AG08395 (cell line): ENCODE data around the gene AKR1A1.
"Not testable (repeated sequence)": the region's sequence is repeated elsewhere in the genome, so short reads cannot be mapped to it uniquely, and the experiment has no call there.

Experiments
- DNase-seq: peaks from one replicate; pipeline ENCODE4 v3.0.0; 2012; ENCODE audit warnings: mixed read lengths, low spot score

The AKR1A1 gene

GRCh38 chr1:45569962-45570581 lies 19.4 kb downstream of the AKR1A1 start:
- peak; percentile 81 for DNase-seq

DNA sequence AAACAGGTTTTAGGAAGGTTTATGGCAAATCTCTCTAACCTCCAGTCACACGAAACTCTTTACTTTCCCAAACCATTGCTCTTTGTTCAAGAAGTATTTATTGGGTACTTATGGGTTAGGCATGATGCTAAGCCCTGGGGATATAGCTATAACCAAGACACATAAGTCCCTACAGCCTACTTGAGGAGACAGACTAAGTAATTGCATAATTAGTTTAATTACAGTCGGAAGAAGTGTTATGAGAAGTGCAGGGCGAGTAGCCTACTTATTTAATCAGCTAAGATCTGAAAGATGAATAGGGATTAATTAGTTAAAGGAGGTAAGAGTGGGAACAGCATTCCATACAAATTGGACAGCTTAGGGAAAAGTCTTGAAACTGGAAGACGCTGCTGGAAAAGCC lies 20.0 kb downstream of the AKR1A1 start:
- no peak for DNase-seq

- DNase-seq: no peak
Measured at GRCh38 chr1:45573231-45573804, 22.7 kb downstream of the AKR1A1 start.

DNA sequence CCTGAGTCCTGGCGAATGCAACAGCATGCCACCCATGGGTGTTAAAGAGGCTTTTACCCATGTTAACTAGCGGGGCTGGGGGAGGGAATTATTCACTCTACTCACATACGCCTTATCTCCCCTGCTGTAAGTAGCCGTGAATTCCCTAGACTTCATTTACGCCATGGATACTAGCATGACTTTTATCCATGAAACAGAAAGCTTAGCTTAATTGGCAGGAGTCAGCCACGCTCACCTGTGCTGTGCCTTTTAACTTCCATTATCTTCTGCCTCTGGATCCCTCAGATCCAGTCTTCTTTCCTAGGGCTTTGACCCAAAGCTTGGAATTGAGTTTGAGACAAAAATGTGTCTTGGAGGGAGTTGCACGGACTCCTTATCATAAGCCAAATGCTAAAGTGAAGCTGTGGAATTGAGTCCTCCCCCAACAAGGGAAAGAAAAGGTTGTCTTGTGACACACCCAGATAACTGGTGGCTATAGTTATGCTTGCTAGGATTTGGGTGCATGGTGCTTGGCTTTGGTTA lies 23.5 kb downstream of the AKR1A1 start:
- DNase-seq: no peak

GRCh38 chr1:45583264-45583665 lies 32.6 kb downstream of the AKR1A1 start:
- DNase-seq: peak; percentile 100

- DNase-seq: peak; percentile 93
Measured at GRCh38 chr1:45583666-45584350, 33.2 kb downstream of the AKR1A1 start, which contains the start of gene NASP. NASP (plus strand) TSS chr1:45584041; CDS start chr1:45584147, 106 bp downstream.

DNA sequence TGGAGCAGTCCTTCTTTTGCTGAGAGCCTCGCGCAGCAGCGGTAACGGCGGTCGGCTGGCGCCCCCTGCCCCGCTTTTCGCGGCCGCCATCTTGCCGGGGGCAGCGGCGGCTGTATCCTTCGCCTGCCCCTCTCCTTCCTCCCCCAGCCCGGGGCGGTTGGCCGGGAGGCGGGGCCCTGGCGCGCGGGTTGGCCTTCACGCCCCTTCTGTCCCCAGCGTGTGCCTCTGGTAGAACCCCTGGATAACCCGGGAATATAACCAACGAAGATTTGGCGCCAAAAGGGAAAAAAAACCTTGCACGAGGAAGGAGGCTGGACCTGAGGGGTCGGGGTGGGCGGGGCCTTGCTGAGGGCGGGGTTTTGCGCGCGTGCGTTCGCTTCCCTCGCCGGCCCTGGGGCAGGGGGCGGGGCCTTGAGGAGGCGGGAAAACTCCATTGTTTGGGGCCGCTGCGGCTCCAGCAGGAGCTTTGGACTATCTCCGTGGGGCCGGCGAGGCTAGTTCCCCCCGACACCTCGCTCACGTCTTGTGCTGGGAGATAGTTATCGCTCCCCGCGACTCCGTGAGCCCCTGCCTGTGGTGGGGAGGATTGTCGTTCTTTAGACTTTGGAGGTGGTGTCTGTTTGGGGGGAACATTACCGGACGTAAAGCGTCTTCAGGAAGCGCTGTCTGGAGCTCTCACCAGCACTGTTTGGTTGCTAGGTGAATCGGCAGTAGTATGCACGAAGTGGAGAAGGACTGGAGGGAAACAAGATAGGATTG lies 33.9 kb downstream of the AKR1A1 start:
- peak; percentile 96 for DNase-seq

GRCh38 chr1:45585110-45585426 lies 34.4 kb downstream of the AKR1A1 start:
- DNase-seq: no peak

DNA sequence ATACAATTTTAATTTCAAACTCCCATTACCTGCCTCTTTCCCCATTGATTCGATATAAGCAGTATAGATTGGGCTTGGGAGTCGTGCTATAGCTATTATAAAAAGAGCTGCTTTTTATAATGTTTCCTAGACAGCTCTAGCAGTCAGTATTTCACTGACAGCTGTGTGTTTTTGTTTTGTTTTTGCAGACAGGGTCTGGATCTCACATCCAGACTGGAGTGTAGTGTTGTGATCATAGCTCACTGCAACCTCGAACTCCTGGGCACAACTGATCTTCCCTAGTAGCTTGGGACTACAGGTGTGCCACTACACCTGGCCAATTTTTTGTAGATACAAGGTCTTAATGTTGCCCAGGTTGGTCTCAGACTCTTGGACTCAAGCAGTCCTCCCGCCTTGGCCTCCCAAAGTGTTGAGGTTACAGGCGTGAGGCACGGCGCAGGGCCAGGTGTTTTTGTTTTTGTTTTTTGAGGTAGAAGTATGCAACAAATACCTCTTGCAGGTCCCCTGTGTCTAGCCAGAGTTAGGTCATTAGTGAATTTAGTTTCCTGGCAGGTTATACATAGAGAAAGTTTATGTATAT lies 35.0 kb downstream of the AKR1A1 start:
- no peak for DNase-seq

DNA sequence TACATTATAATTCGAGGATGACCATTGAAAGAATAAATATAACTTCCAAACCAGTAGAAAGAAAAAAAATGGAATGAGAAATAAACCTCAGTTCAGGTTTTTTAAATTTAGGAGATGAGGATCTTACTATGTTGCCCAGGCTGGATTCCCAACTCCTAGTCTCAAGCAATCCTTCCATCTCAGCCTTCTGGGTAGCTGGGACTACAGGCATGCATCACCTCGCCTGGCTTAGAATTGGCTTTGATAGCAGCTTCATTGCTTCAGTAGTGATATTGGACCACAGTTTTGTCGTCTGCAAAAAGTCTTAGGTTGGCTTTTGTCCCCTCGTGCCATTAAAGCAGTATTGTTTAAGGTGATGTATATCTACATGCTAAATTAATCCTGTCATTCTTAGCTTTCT lies 36.1 kb downstream of the AKR1A1 start:
- no peak for DNase-seq

DNA sequence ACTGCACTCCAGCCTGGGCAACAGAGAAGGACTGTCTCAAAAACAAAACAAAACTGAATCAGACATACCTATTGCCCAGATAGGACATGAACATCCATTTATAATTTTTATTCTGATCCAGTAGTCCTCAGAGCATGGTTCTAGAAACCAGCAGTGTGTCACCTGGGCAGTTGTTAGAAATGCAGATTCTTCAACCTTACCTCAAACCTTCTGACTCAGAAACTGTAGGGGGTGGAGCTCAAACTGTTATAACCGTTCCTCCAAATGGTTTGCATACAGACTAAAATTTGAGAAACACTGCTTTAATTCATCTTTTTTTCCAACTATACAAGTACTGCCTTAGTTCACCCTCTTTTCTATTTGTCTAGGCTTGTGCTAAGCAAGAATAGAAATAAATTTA lies 39.2 kb downstream of the AKR1A1 start:
- DNase-seq: no peak

GRCh38 chr1:45594412-45594811 lies 43.8 kb downstream of the AKR1A1 start:
- DNase-seq: no peak

DNA sequence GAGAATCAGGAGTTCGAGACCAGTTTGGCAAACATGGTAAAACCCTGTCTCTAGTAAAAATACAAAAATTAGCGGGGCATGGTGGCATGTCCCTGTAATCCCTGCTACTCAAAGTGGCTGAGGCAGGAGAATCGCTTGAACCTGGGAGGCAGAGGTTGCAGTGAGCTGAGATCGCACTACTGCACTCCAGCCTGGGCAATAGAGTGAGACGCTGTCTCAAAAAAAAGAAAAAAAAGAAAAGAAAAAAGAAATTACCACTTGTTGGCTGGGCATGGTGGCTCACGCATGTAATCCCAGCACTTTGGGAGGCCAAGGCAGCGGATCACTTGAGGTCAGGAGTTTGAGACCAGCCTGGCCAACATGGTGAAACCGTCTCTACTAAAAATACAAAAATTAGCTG lies 46.1 kb downstream of the AKR1A1 start:
- not testable (repeated sequence) for DNase-seq

DNA sequence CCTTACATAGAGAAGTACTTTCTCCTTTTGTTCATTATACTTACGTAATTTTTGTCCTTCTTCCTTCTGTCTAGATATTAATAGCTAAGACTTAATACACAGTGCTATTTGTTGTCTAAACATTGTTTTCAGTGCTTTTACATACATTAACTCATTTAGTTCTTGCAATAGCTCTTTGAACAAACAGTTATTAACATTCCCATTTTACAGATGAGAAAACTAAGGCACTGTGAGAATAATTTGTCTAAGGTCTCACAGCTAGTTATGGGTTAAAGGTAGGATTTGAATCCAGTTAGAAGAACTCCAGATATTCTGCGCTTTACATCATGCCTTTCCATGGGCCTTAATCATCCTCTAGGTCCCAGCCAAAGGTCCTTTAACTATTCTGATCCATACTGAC lies 53.6 kb downstream of the AKR1A1 start:
- no peak for DNase-seq

DNA sequence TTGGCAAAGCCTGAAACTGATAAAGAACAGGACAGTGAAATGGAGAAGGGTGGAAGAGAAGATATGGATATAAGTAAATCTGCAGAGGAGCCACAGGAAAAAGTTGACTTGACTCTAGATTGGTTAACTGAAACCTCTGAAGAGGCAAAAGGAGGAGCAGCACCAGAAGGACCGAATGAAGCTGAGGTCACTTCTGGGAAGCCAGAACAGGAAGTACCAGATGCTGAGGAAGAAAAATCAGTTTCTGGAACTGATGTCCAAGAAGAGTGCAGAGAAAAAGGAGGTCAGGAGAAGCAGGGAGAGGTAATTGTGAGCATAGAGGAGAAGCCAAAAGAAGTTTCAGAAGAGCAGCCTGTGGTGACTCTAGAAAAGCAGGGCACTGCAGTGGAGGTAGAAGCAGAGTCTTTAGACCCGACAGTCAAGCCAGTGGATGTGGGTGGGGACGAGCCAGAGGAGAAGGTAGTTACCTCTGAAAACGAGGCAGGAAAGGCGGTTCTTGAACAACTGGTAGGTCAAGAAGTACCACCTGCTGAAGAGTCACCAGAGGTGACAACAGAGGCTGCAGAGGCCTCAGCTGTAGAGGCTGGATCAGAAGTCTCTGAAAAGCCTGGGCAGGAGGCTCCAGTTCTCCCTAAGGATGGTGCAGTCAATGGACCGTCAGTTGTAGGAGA lies 56.9 kb downstream of the AKR1A1 start:
- DNase-seq: no peak

- DNase-seq: no peak
Measured at GRCh38 chr1:45608175-45609156, 57.8 kb downstream of the AKR1A1 start.

- no peak for DNase-seq
Measured at GRCh38 chr1:45610589-45611226, 60.1 kb downstream of the AKR1A1 start.

- DNase-seq: no peak
Measured at GRCh38 chr1:45612941-45613579, 62.4 kb downstream of the AKR1A1 start.

DNA sequence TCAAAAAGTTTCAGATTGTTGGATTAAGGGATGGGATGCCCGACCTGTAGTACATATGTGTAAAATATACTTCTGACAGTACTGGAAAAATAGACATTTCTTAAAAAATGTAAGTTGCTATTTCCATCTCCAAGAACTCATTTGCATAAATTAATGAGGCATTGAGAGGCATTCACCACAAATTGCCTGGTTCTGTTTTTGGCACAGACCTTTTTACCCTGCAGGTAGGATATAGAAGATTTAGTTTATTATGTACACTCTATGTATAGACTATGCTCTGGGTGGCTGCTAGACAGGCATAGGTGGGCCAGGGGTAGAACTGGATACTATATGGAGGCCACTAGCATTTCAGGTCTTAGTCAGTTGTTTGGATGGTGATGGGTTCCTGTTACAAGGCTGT lies 65.3 kb downstream of the AKR1A1 start:
- DNase-seq: no peak

DNA sequence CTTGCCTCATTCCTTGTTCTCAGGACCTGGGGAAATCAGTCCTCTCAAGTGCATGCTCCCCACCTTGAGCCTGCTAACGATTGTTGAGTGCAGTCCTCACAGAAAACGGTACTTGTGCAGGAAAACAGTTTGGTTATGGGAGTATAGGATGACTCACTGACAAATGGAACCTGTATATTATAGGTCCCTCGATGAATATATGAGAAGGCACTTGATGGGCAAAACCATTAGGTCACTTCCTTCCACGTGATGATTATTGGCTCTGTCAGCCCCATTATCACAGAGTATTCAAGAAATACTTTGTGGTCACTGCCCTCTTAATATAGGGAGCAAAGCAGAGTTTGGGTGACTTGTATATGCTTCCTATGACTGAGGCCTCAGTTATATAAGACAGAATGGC lies 67.0 kb downstream of the AKR1A1 start:
- no peak for DNase-seq
